ENCODE data around the gene UGT1A6. TPM values are rescaled to one million over a fixed set of nuclear protein-coding genes. Genes with fewer than 3 reads are reported as not detected.
"Not testable (repeated sequence)": the region's sequence is repeated elsewhere in the genome, so short reads cannot be mapped to it uniquely, and the experiment has no call there.

Gene UGT1A6
- total RNA-seq, 2 donors from 2014 or later = not detected

DNA sequence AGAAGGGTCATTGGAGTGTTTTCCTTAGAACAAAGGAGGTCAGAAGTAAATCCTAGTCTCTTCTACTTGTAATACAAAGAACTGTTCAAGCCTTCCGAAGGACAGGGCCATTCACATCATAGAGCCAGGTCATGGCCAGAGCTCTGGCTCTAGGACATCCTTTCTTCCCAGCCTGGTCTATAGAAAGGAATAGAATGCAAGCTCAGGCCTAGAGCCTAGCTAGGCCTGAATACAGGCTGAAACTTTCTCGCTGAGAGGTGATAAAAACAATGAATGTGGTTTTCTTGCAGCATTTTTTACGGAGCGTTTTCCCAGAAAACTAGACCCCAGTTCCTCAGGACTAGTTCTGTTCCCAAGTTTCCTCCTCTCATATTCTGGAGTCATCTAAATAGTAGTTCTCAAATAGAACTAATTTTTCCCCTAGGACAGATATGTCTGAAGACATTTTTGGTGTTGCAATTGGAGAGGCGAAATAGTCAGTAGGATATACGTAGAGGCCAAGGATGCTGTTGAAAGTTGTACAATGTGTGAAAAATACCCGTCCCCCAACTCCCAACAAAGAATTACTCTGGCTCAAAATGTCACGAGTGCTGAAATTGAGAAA is 6.8 kb downstream of the UGT1A6 start:
- no peak overlapping the region for H3K4me3 Mint-ChIP-seq
- peaks cover 22% of the 10 kb centered on the region for H3K27me3 Mint-ChIP-seq
- no peaks in the 10 kb centered on the region for H3K4me1 Mint-ChIP-seq
- H3K36me3 Mint-ChIP-seq (ENCODE audit: low read depth) = no peaks in the 10 kb centered on the region
- H3K27ac Mint-ChIP-seq = no peak overlapping the region
- H3K9me3 Mint-ChIP-seq = peaks cover 5% of the 10 kb centered on the region
- ATAC-seq (replicated peaks) = no peak

DNA sequence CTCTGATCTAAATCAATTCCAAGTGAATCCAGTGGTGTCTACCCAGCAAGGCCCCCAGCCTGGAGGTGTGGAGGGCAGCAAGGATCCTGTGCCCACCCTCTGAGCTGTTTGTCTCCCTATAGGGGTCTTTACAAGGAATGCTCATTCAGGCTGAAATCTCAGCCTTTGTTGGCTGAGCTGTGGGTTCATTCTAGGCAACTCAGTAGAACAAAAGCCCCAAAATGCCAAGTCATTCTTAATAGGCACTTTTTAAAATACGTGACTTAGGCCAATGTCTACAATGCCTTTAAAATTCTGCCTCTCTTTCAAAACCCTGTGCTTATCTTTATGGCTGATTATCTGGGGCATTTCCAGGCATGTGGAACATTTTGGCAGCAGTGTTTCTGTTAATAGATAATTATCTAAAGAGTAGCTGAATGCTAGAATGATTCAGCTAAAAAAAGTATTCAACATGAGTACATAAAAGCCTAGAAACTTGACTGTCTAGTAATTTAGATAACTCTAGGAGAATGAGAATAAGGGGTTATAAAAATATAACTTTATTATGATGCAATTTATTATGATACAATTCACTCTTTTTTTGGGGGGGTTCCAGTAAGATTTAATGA is 7.4 kb downstream of the UGT1A6 start:
- Mint-ChIP-seq H3K4me3 (no peak overlapping the region), H3K27me3 (peaks cover 23% of the 10 kb centered on the region), H3K4me1 (no peaks in the 10 kb centered on the region), H3K27ac (no peak overlapping the region), H3K9me3 (peaks cover 5% of the 10 kb centered on the region), H3K36me3 (ENCODE audit: low read depth) (no peaks in the 10 kb centered on the region)
- no peak for ATAC-seq (replicated peaks)

DNA sequence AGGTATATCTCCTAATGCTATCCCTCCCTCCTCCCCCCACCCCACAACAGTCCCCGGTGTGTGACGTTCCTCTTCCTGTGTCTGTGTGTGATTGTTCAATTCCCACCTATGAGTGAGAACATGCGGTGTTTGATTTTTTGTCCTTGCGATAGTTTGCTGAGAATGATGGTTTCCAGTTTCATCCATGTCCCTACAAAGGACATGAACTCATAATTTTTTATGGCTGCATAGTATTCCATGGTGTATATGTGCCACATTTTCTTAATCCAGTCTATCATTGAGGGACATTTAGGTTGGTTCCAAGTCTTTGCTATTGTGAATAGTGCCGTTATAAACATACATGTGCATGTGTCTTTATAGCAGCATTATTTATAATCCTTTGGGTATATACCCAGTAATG is 8.2 kb downstream of the UGT1A6 start:
- not testable (repeated sequence) for ATAC-seq (replicated peaks); H3K4me3 Mint-ChIP-seq; H3K4me1 Mint-ChIP-seq; H3K9me3 Mint-ChIP-seq; H3K36me3 Mint-ChIP-seq (ENCODE audit: low read depth); H3K27ac Mint-ChIP-seq
- peaks cover 23% of the 10 kb centered on the region for H3K27me3 Mint-ChIP-seq

DNA sequence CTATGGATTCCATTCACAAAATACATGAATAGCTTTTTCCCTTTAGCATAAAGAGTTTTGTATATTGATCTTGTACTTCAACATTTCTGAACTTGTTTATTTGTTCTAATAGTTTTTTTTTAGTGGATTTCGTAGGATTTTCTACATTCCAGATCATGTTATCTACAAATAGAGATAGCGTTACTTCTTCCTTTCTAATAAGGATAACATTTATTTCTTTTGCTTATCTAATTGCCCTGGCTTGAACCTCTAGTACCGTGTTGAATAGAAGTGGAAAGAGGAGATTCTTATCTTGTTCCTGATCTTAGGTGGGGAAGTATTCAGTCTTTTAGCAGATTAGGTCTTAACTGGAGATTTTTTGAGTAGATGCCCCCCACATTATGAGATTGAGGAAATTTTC is 9.5 kb downstream of the UGT1A6 start:
- Mint-ChIP-seq H3K36me3 (ENCODE audit: low read depth) (no peaks in the 10 kb centered on the region), H3K9me3 (peaks cover 5% of the 10 kb centered on the region), H3K27ac (no peak overlapping the region), H3K4me3 (no peak overlapping the region), H3K4me1 (no peaks in the 10 kb centered on the region), H3K27me3 (peaks cover 18% of the 10 kb centered on the region)
- ATAC-seq (replicated peaks) = no peak

DNA sequence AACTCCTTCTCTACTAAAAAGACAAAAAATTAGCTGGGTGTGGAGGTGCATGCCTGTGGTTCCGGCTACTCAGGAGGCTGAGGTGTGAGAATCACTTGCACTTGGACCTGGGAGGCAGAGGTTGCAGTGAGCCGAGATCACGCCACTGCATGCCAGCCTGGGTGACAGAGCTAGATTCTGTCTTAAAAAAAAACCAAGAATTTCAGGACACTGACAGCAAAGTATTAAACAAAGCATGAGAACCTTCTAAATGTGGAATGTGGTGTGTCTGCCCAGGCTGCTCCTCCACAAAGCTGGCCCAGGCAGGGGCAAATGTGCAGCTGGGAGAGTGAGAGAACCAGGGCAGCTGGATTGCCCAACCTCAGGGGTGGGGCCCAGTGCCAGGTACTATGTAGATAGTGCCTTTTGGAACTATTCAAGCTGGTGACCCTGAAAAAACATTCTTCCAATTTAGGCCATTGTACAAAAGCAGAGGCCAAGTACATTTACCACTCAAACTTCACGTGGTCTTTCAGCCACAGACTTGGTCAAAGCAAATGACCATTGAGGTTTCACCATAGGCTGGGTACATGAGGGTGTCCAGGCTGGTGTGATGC is 13.3 kb downstream of the UGT1A6 start:
- no peak overlapping the region for H3K4me3 Mint-ChIP-seq
- ATAC-seq (replicated peaks) = no peak
- peaks cover 5% of the 10 kb centered on the region for H3K9me3 Mint-ChIP-seq

DNA sequence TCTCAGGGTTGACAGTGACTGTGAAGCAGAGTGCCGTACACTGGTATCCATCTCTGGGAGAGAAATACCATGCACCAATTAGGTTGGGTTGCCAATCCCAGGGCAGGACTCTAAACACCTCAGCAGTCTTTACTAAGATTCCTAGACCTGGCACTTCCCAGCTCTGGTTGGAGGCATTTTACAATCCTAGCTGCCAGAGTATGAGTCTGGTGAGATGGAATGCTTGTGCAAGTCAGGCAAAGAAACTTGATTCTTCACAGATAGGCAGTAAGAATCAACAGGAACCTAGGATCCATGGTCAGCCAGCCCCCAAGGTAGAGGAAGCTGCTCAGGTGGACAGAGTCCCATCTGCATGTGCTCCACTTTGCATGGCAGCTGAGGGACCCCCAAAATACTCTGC is 14.0 kb downstream of the UGT1A6 start:
- ATAC-seq (replicated peaks) = no peak
- H3K4me3 Mint-ChIP-seq = no peak overlapping the region
- H3K27me3 Mint-ChIP-seq = peaks cover 40% of the 10 kb centered on the region
- H3K36me3 Mint-ChIP-seq (ENCODE audit: low read depth) = no peaks in the 10 kb centered on the region
- peaks cover 5% of the 10 kb centered on the region for H3K9me3 Mint-ChIP-seq
- no peak overlapping the region for H3K27ac Mint-ChIP-seq
- no peaks in the 10 kb centered on the region for H3K4me1 Mint-ChIP-seq

More for the DNA sequence above, 13.3 kb downstream of the UGT1A6 start:
- no peaks in the 10 kb centered on the region for H3K4me1 Mint-ChIP-seq
- H3K27ac Mint-ChIP-seq = no peak overlapping the region
- H3K36me3 Mint-ChIP-seq (ENCODE audit: low read depth) = no peaks in the 10 kb centered on the region
- peaks cover 34% of the 10 kb centered on the region for H3K27me3 Mint-ChIP-seq

DNA sequence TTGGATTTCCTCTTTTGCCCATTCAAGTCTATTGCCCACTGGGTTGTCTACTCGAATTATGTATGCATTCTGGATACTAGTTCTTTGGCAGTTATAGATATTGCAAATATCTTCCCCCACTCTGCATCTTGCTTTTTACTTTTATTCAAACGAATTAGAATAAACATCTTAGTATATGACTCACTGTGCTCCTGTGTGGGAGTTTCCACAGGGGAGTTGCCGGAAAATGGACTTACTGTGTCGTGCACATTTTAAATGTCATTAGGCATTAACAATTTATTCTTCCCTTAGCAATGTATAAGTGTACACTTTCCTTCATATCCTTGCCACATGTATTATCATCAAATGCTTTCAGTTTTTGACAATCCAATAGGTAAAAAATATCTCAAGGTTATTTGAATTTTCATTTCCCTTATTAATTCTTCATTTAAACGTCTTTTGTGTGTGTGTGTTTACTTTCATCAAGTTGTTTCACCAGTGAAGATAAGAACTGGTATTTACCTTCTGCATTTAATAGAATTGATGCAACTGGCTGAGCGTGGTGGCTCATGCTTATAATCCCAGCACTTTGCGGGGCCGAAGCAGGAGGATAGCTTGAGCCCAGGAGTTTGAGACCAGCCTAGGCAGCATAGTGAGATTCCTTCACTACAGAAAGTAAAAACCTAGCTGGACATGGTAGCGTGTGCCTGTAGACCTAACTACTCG is 15.4 kb downstream of the UGT1A6 start:
- ATAC-seq (replicated peaks) = no peak
- Mint-ChIP-seq H3K36me3 (ENCODE audit: low read depth) (no peaks in the 10 kb centered on the region), H3K4me1 (no peaks in the 10 kb centered on the region), H3K27ac (no peak overlapping the region), H3K27me3 (peaks cover 47% of the 10 kb centered on the region), H3K9me3 (peaks cover 5% of the 10 kb centered on the region), H3K4me3 (no peak overlapping the region)

DNA sequence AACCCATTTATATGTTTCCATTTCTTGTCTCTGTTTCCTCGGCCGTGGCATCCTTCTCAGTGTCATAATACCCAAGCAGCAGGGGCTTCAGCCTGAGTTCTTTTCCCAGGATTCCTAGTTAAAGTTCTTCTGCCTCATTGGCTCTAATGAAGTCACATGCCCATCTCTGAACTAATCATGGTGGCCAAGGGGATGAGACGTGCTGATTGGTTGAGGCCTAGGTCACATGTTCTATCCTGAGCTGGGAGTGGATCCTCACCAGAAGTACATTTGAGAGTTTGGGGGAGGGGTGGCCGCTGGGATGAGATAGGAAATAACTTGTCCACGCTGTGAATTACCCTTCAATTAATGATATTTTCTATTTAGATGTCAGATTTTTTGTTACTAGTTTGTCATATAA is 16.3 kb downstream of the UGT1A6 start:
- H3K9me3 Mint-ChIP-seq = peaks cover 4% of the 10 kb centered on the region
- peaks cover 54% of the 10 kb centered on the region for H3K27me3 Mint-ChIP-seq
- H3K4me1 Mint-ChIP-seq = no peaks in the 10 kb centered on the region
- H3K4me3 Mint-ChIP-seq = no peak overlapping the region
- H3K27ac Mint-ChIP-seq = no peak overlapping the region
- no peak for ATAC-seq (replicated peaks)
- H3K36me3 Mint-ChIP-seq (ENCODE audit: low read depth) = no peaks in the 10 kb centered on the region

DNA sequence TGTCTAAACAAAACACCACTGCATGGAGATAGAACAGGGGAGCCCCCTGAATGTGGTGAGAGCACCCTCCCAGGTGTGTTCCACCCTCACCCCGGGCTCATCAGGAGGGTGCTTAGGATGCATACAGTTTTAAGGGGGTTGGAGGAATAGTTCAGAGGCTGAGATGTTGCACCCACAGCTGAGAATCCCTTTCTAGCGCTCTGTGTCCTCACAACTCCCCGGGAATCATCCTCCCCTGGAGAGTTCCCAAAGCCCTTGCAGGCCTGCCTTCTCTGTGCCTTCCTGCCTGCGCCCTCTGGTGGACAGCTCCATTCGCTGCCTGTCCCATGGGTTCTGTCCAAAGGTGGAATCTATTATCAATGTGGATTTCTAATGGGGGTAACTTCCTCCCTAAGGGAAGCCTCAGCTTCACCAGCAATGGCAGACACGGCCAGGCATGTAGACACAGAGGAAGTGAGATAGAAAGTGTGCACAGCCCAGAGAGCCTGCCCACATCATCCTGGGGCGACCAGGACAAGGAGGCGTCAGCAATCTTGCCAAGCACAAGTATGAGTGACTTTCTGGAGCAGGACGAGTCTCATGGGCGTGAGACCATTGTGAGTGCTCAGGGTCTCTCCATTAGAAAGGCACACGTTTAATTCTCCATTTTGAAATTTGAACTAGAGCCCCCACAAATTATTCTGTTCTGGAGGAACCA is 18.8 kb downstream of the UGT1A6 start:
- Mint-ChIP-seq H3K4me3 (no peak overlapping the region), H3K27me3 (peaks cover 56% of the 10 kb centered on the region), H3K27ac (no peak overlapping the region), H3K9me3 (no peaks in the 10 kb centered on the region), H3K36me3 (ENCODE audit: low read depth) (no peaks in the 10 kb centered on the region), H3K4me1 (no peaks in the 10 kb centered on the region)
- peak; percentile 66 for ATAC-seq (replicated peaks)

DNA sequence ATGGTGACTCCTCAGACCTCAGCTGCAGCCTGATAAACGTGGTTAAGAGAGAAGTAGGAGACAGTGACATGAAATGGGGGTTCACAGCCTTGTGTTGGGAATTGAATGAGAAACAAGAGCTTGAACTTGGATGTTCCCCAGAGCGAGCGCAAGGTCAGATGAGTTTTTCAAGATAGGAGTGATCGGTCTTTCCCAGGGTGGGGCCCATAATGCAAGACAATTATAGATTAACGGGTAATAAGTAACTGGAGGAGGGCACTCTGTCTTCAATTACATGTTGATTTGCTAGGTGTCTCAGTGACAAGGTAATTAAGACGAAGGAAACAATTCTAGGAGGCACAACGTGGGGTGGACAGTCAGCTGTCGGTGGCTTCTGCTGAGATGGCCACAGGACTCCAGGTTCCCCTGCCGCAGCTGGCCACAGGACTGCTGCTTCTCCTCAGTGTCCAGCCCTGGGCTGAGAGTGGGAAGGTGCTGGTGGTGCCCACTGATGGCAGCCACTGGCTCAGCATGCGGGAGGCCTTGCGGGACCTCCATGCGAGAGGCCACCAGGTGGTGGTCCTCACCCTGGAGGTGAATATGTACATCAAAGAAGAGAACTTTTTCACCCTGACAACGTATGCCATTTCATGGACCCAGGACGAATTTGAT is 20.0 kb downstream of the UGT1A6 start, which contains the start of gene UGT1A5:
Gene UGT1A5 (plus strand): TSS at position 297 of the 651 bp plus-strand sequence. CDS start 85 bp downstream, at position 382.
- H3K27ac Mint-ChIP-seq = no peak within 1 kb of the TSS
- H3K27me3 Mint-ChIP-seq = peaks cover 57% of the 10 kb centered on the region
- no peak for ATAC-seq (replicated peaks)
- H3K9me3 Mint-ChIP-seq = no peaks in the 10 kb centered on the region
- no peaks in the 10 kb centered on the region for H3K4me1 Mint-ChIP-seq
- H3K36me3 Mint-ChIP-seq (ENCODE audit: low read depth) = no peaks in the 10 kb centered on the region
- H3K4me3 Mint-ChIP-seq = no peak within 1 kb of the TSS

DNA sequence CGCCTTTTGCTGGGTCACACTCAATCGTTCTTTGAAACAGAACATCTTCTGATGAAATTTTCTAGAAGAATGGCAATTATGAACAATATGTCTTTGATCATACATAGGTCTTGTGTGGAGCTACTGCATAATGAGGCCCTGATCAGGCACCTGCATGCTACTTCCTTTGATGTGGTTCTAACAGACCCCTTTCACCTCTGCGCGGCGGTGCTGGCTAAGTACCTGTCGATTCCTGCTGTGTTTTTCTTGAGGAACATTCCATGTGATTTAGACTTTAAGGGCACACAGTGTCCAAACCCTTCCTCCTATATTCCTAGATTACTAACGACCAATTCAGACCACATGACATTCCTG is 20.5 kb downstream of the UGT1A6 start:
- Mint-ChIP-seq H3K9me3 (no peaks in the 10 kb centered on the region), H3K4me3 (no peak overlapping the region), H3K27ac (no peak overlapping the region), H3K36me3 (ENCODE audit: low read depth) (no peaks in the 10 kb centered on the region), H3K27me3 (peaks cover 55% of the 10 kb centered on the region), H3K4me1 (no peaks in the 10 kb centered on the region)
- ATAC-seq (replicated peaks) = no peak

DNA sequence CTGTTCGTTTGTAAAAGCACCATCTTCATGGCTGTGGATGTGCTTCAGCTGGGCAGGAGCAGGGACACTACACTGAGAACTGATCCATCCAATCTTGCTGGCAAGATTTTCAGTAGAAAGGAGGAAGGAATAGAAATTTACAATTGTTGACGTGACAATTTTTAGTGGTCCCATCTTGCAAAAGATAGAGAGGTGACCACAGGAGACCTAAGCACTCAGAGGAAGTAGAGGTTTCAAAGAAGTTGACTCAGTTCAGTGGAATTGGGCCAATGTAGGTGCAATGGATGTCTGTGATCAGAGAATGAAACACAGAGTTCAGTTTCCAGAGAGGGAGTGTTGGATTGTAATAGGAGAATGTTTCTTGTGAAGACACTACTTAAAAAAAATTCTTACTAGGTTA is 21.4 kb downstream of the UGT1A6 start:
- Mint-ChIP-seq H3K36me3 (ENCODE audit: low read depth) (no peaks in the 10 kb centered on the region), H3K9me3 (no peaks in the 10 kb centered on the region), H3K27me3 (peaks cover 53% of the 10 kb centered on the region), H3K4me1 (no peaks in the 10 kb centered on the region), H3K4me3 (no peak overlapping the region), H3K27ac (no peak overlapping the region)
- ATAC-seq (replicated peaks) = no peak

DNA sequence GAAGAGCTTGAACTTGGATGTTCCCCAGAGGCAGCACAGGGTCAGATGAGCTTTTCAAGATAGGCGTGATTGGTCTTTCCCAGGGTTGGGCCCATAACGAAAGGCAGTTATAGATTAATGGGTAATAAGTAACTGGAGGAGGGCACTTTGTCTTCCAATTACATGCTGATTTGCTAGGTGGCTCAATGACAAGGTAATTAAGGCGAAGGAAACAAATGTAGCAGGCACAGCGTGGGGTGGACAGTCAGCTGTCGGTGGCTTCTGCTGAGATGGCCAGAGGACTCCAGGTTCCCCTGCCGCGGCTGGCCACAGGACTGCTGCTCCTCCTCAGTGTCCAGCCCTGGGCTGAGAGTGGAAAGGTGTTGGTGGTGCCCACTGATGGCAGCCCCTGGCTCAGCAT is 25.9 kb downstream of the UGT1A6 start, which contains the start of gene UGT1A4:
Gene UGT1A4 (plus strand): TSS at position 185 of the 400 bp plus-strand sequence. CDS start 85 bp downstream, at position 270.
- ATAC-seq (replicated peaks) = no peak
- H3K36me3 Mint-ChIP-seq (ENCODE audit: low read depth) = no peaks in the 10 kb centered on the region
- no peaks in the 10 kb centered on the region for H3K4me1 Mint-ChIP-seq

DNA sequence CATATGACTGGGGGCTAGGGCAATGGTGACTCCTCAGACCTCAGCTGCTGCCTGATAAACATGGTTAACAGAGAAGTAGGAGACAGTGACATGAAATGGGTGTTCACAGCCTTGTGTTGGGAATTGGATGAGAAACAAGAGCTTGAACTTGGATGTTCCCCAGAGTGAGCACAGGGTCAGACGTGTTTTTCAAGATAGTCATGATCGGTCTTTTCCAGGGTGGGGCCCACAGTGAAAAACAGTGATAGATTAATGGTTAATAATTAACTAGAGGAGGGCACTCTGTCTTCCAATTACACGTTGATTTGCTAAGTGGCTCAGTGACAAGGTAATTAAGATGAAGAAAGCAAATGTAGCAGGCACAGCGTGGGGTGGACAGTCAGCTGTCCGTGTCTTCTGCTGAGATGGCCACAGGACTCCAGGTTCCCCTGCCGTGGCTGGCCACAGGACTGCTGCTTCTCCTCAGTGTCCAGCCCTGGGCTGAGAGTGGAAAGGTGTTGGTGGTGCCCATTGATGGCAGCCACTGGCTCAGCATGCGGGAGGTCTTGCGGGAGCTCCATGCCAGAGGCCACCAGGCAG is 36.1 kb downstream of the UGT1A6 start, which contains the start of gene UGT1A3:
Gene UGT1A3 (plus strand): TSS at position 320 of the 579 bp plus-strand sequence. CDS start 85 bp downstream, at position 405.
- H3K27me3 Mint-ChIP-seq = peaks cover 27% of the 10 kb centered on the region
- no peaks in the 10 kb centered on the region for H3K36me3 Mint-ChIP-seq (ENCODE audit: low read depth)
- H3K9me3 Mint-ChIP-seq = no peaks in the 10 kb centered on the region
- no peak within 1 kb of the TSS for H3K27ac Mint-ChIP-seq
- ATAC-seq (replicated peaks) = no peak
- H3K4me3 Mint-ChIP-seq = no peak within 1 kb of the TSS
- no peaks in the 10 kb centered on the region for H3K4me1 Mint-ChIP-seq

More for the DNA sequence above, 25.9 kb downstream of the UGT1A6 start, which contains the start of gene UGT1A4:
- no peaks in the 10 kb centered on the region for H3K9me3 Mint-ChIP-seq
- peaks cover 40% of the 10 kb centered on the region for H3K27me3 Mint-ChIP-seq
- H3K4me3 Mint-ChIP-seq = no peak within 1 kb of the TSS
- no peak within 1 kb of the TSS for H3K27ac Mint-ChIP-seq
